GM18526 (cell line): Measurements from ENCODE around the gene ACAP1.

ENCODE experiments used
- POLR2A ChIP-seq: IDR thresholded peaks from 3 replicates; pipeline ENCODE4 v1.6.1; 2011; ENCODE audit not compliant: insufficient read length; ENCODE audit errors: extremely low read depth

ACAP1 gene, protein sequence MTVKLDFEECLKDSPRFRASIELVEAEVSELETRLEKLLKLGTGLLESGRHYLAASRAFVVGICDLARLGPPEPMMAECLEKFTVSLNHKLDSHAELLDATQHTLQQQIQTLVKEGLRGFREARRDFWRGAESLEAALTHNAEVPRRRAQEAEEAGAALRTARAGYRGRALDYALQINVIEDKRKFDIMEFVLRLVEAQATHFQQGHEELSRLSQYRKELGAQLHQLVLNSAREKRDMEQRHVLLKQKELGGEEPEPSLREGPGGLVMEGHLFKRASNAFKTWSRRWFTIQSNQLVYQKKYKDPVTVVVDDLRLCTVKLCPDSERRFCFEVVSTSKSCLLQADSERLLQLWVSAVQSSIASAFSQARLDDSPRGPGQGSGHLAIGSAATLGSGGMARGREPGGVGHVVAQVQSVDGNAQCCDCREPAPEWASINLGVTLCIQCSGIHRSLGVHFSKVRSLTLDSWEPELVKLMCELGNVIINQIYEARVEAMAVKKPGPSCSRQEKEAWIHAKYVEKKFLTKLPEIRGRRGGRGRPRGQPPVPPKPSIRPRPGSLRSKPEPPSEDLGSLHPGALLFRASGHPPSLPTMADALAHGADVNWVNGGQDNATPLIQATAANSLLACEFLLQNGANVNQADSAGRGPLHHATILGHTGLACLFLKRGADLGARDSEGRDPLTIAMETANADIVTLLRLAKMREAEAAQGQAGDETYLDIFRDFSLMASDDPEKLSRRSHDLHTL

DNA sequence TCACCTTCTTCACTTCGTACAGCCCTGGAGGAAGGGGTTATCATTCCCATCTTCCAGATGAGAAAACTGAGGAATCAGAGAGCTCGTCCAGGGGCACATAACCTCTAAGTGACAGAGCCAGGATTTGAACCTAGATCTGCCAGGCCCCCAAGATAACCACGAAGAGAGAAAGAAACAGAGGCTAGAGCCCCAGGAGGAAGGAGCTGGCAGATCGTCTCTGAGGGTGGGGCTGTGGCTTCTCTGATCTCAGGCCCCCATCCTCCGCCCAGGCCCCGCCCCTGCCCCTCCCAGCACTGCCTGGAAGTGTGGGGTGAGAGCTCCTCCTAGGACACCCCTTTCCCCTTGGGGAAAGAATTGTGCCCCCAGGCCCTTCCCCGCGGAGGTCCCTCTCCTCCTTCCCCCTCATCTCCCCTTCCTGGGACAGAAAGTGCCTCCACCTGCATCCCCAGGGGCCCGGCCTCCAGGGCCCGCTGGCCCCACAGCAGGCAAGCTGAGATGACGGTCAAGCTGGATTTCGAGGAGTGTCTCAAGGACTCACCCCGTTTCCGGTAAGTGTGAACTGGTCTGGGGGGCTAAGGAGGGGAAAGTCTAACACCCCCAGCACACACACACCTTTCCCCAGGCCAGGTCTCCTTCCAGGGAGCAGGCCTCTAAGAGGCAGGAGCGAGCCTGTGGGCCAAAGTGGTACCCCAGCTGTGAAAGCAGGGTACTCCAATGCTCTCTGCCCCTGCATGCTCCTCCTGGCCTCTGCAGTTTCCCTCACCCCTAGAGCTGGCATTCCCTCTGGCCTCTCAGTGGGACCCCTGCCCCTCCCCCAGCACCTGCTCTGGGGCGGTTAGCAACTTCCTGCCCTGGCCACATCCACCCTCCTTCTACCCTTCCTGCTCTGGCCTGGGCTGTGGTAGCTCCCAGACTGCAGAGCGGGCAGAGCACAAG, at the start of gene ACAP1:
Gene ACAP1 (plus strand): TSS at position 290 of the 936 bp plus-strand sequence. CDS start 206 bp downstream, at position 496.
- peak; percentile 49 for TF ChIP-seq POLR2A

DNA sequence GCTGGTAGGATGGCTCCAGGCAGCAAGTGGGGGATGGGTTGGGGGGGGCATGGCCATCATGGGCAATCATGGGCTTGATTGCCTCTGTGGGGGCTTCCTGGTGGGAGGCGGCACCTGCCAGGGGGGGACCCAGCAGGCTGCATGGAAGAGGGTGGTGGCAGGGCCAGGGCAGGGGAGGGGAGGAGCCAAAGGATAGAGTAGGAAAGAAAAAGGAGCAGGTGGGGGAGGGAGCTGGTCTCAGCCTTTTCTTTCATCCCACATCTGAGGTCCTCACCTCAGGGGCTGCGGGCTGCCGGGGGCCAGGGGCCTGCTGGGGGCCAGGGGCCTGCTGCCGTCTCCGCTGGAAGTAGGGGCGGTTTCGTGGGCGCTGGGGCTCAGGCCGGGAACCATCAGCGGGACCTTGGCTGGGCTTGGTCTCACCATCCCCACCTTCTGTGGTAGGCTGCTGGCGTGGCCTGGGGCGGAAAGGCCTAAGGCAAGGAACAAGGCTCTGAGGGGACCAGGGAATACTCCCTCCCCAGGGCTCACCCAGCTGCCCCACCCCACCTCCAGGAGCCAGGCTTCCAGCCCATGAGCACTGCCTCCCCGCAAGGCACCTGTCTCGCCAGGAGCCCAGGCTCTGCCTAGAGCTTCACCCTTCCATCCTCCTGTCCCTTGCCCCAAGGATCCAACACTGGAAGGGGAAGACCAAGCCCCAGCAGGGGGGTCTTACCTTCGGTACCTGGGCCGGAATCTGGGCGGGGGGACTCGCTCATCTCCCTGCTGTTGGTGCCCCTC, 46.9 kb upstream of the ACAP1 start:
- no peak for TF ChIP-seq POLR2A

DNA sequence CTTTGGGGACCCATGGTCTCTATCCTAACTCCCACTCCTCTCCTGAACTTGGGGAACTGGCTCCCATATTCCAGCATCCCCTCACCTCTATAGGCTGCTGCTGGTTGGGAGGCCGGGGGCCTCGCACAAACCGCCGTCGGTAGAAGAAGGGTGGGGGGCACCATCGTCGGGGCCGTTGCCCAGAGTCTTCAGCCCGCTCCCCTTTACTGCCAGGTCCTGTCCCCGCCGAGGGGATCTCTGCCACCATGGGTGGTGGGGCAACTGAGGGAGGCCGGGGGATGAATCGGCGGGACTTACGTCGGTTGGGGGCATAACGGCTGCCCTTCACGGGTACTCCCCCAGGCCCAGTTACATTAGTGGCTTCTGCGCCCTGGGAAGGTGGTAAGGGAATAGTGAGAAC, 46.2 kb upstream of the ACAP1 start:
- TF ChIP-seq POLR2A, result no peak

DNA sequence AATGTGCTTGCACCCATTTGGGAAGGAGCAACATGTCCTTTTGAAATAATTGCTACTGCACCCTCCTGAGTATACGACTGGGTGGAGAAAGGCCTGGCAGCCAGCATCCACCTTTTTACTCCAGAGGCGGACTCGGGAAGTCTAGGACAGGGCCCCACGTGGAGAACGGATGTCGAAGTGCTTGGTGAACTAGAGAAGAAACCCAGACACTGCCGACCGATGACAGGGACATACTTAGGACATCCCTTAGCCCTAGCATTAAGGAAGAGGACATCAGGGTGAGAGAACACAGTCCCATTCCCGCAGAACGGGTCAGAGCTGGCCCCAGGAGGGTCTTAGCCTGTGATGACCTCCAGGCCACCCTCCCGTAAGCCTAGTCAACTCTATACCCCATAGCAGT, 45.6 kb upstream of the ACAP1 start:
- TF ChIP-seq POLR2A, result no peak

DNA sequence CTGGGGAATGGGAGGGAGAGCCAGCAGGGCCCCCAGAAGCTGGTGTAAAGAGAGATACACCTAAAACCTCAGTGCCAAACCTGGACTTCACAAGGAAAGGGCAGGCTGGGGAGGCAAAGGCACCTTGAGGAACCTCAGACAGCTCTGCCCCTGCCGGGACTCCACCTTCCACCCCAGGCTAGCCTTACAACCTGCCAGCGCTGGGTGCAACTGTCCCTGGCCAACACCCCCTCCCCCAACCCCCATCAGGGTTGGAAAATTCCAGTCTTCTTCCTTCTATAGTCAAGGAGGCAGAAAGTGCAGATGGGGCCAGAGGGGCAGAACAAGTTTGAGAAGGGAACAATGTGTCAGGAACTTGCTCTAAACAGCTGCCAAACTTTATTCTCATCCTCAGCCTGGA, 44.1 kb upstream of the ACAP1 start:
- no peak for TF ChIP-seq POLR2A

DNA sequence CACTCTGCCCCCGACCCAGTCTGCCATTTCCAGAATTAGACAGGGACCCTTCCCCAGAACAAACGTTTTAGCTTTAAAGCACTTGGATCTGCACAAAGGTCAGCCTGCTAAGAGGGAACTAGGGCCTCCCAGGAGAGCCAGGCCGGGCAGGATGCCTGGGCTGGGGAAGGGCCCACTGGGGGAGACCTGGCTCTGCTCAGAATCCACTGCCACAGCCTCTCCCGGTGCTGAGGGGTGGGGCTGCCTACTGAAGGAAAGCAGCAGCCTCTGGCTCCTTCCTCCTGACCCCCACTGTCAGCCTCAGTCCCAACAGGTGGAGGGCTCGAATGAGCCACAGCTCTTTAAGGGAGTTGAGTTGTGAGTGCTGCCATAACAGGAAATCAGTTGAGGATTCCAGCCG, 43.6 kb upstream of the ACAP1 start:
- no peak for TF ChIP-seq POLR2A

DNA sequence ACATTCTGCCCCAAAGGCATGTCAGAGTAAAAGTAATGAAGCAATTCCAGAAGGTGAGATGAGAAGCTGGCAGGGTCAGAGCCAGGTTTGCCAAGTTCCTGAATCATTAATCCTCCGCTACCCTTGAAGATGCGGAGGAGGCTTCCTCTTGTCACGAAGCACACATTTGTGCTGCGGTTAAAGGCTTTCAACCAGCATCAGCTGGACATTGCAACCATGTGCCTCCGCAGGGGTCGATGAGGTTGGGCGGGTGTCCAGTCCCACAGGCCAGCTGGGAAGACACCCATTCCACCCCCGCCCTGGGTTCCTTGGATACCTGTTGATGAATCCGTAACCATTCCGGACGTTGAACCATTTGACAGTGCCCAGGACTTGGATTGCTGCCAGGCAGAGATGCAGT, 43.2 kb upstream of the ACAP1 start:
- TF ChIP-seq POLR2A, result no peak

DNA sequence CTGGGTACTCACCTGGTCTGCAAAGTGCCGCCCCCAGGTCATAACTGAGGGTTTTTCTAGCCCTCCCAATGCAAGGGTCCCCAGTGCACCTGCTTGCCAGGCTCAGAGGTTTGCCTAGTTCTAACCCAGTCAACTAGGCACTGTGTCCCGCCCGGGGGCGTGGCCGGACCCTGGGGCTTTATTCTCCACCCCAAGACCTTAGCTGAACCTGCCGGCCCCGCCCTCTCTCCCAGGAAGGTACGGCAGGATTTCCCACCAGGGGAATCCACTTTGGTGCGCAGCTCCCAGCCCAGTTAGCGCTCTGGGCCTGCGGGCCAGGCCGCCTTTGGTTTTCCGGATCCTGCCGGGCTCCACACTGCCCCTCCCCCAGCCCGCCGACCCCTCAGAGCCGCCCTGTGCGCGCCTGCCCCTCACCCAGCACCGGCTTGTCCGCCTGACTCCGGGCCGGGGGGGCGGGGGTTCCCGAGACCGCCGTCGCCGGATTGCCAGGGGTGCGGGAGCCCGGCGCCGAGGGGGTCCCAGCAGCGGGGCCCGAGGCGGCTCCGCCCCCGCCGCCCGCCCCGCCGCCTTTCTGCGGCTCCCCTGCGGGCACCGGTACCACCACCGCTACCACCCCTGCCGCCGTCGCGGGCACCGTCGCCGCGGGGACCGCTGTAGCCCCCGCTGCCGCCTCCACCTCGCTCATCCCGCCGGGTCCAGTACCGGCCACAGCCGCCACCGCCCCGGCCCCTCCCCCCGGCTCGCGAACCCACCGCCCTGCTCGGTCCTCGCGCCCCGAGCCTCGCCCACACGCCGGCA, 42.3 kb upstream of the ACAP1 start:
- TF ChIP-seq POLR2A, result no peak

DNA sequence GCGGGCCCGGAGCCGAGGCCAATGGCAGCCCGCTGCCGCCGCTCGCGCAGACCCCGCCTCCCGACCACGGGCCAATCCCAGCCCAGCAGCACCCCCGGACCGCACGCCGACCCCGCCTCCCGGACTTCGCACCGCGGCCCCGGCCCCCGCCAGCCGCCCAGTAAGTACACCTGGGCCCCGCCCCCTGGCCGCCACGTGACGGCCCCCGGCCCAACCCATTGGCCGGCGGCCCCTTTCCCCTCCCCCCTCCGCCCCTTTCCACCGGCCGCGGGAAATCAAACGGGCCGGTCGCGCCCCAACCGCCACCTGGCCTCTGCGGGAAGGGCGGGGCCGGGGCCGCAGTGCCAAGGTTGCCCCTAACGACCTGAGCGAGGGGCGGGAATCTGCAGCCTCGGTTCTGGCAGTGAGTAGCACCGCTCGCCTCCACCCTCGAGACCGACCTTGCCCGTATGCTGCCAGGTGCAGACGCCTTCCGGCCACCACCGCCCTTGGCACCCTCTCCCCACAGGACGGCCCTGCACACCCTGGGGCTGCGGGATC, 41.6 kb upstream of the ACAP1 start, which contains the start of gene YBX2:
Gene YBX2 (minus strand): TSS at position 26 of the 540 bp plus-strand sequence. CDS start 139 bp downstream, outside the sequence.
- no peak for TF ChIP-seq POLR2A

DNA sequence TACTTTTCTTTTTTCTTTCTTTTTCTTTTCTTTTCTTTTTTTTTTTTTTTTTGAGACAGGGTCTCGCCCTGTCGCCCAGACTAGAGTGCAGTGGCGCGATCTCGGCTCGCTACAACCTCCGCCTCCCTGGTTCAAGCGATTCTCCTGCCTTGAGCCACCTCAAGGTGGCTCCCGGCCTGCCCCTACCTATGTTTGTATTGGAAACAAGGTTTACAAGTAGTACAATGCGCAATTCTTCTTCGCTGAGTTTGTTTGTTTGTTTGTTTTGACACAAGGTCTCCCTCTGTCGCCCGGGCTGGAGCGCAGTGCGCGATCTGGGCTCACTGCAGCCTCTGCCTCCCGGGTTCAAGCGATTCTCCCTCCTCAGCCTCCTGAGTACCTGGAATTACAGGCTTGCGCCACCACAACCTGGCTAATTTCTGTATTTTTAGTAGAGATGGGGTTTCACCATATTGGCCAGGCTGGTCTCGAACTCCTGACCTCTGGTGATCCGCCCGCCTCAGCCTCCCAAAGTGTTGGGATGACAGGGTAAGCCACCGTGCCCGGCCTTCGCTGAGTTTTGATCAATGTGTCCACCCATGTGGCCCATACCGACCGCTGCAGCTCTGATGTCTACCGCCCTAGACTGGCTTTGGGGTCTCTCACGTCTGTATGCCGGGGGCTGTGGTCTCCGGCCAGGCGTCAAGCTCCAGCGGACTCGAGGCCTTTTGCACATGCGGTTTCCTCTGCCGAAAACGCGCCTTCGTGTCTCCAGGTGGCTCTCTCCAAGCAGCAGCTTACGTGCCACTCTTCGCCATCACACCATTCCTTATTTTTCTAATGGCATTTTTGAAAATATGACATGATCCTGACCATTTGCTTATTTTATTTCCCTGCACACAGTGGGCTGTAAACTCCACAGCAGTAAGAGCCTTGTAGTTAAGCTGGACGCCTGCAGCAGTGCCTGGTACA, 40.8 kb upstream of the ACAP1 start:
- no peak for TF ChIP-seq POLR2A

DNA sequence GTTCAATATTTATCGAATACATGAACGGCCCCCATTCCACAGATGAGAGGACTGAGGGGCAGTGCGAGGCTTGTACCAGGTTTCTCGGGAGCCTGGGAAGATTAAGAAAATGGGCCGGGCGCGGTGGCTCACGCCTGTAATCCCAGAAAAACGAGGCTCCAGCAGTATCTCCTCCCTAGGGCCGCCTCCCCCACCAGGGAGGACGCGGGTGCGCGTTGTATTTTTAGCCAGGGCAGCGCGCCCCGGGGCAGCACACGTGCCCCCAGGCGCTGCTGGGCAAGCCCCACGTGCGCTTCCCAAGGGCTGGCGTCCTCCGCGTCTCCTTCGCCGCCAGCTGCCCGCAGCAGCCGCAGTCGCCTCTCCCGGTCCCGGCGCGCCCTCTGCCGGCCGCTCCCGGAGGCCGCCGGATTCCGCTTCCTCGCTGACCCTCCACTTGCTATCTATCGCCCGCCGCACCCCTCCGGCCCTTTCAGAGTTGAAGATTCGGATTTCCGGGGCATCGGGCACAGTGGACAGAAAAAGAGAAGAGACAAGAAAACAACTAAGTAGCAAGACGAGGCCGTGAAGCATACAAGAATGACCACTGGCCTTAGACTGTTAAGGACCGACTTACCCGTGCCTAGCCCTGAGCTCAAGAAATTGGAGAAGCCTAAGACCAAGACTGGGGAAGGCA, 40.0 kb upstream of the ACAP1 start:
- TF ChIP-seq POLR2A, result no peak

DNA sequence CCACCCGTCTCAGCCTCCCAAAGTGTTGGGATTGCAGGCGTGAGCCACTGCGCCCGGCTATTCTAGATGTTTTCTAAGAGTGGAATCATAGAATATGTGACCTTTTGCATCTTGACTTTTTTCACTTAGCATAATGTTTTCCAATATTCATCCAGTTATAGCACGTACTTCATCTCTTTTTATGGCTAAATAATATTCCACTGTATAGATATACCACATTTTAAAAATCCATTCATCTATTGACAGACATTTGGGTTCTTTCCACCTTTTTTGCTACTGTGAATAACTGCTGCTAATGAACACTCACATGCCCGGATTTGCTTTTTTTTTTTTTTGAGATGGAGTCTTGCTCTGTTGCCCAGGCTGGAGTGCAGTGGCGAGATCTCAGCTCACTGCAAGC, 32.1 kb upstream of the ACAP1 start:
- no peak for TF ChIP-seq POLR2A
